ENCODE measurements around the gene SH3D19. TPM values are rescaled to one million over a fixed set of nuclear protein-coding genes. Genes with fewer than 3 reads are reported as not detected.
"Not testable (repeated sequence)": the region's sequence is repeated elsewhere in the genome, so short reads cannot be mapped to it uniquely, and the experiment has no call there.

SH3D19 gene
- total RNA-seq, 1 donor from 2014 or later: 121 TPM

- DNase-seq: no peak
- H3K4me3 ChIP-seq: no peak overlapping the region
- no peaks in the 10 kb centered on the region for H3K36me3 ChIP-seq
- H3K27me3 ChIP-seq (ENCODE audit: low read depth): no peaks in the 10 kb centered on the region
- intact Hi-C loops (cut with micrococcal nuclease): no loop called here
- no peak for TF ChIP-seq CTCF (IDR thresholded peaks at IDR 0.05; ENCODE audit: borderline replicate concordance)
- no peak overlapping the region for H3K27ac ChIP-seq (replicated peaks)
- H3K4me1 ChIP-seq: peaks cover 58% of the 10 kb centered on the region
- H3K9me3 ChIP-seq (replicated peaks): no peaks in the 10 kb centered on the region
Measured at GRCh38 chr4:151259752-151260151, 65.7 kb downstream of the SH3D19 start.

- no peaks in the 10 kb centered on the region for H3K27me3 ChIP-seq (ENCODE audit: low read depth)
- intact Hi-C loops (cut with micrococcal nuclease): no loop called here
- H3K36me3 ChIP-seq: no peaks in the 10 kb centered on the region
- H3K9me3 ChIP-seq (replicated peaks): no peaks in the 10 kb centered on the region
- TF ChIP-seq CTCF (IDR thresholded peaks at IDR 0.05; ENCODE audit: borderline replicate concordance): no peak
- DNase-seq: no peak
- H3K4me1 ChIP-seq: peaks cover 59% of the 10 kb centered on the region
- peak overlapping the region; percentile 67 for H3K27ac ChIP-seq (replicated peaks)
- H3K4me3 ChIP-seq: no peak overlapping the region
Measured at GRCh38 chr4:151257704-151258103, 67.7 kb downstream of the SH3D19 start.

GRCh38 chr4:151256134-151256533 is 69.3 kb downstream of the SH3D19 start:
- Histone ChIP-seq H3K27ac (replicated peaks) (peak overlapping the region; percentile 38), H3K4me3 (no peak overlapping the region), H3K27me3 (ENCODE audit: low read depth) (no peaks in the 10 kb centered on the region), H3K9me3 (replicated peaks) (no peaks in the 10 kb centered on the region), H3K4me1 (peaks cover 61% of the 10 kb centered on the region), H3K36me3 (no peaks in the 10 kb centered on the region)
- no peak for TF ChIP-seq CTCF (IDR thresholded peaks at IDR 0.05; ENCODE audit: borderline replicate concordance)
- intact Hi-C loops (cut with micrococcal nuclease): no loop called here
- DNase-seq: no peak

GRCh38 chr4:151255680-151256079 is 69.7 kb downstream of the SH3D19 start:
- H3K4me3 ChIP-seq; H3K27ac ChIP-seq (replicated peaks); intact Hi-C loops (cut with micrococcal nuclease); H3K27me3 ChIP-seq (ENCODE audit: low read depth); H3K9me3 ChIP-seq (replicated peaks); DNase-seq; H3K36me3 ChIP-seq: not testable (repeated sequence)
- peaks cover 63% of the 10 kb centered on the region for H3K4me1 ChIP-seq

GRCh38 chr4:151255226-151255625 is 70.2 kb downstream of the SH3D19 start:
- H3K4me3 ChIP-seq; H3K27ac ChIP-seq (replicated peaks); H3K9me3 ChIP-seq (replicated peaks); H3K27me3 ChIP-seq (ENCODE audit: low read depth); DNase-seq; H3K36me3 ChIP-seq; intact Hi-C loops (cut with micrococcal nuclease): not testable (repeated sequence)
- H3K4me1 ChIP-seq: peaks cover 66% of the 10 kb centered on the region

- H3K36me3 ChIP-seq: no peaks in the 10 kb centered on the region
- H3K4me3 ChIP-seq: no peak overlapping the region
- no peak for TF ChIP-seq CTCF (IDR thresholded peaks at IDR 0.05; ENCODE audit: borderline replicate concordance)
- peaks cover 49% of the 10 kb centered on the region for H3K4me1 ChIP-seq
- H3K27ac ChIP-seq (replicated peaks): peak overlapping the region; percentile 5
- intact Hi-C loops (cut with micrococcal nuclease): no loop called here
- no peak for DNase-seq
- no peaks in the 10 kb centered on the region for H3K9me3 ChIP-seq (replicated peaks)
- H3K27me3 ChIP-seq (ENCODE audit: low read depth): no peaks in the 10 kb centered on the region
Measured at GRCh38 chr4:151251603-151252304, 73.7 kb downstream of the SH3D19 start.
